K562 treated with DMSO at 1 percent for 24 hours (cell line): Measurements from ENCODE around the gene CDC42EP4. TPM values are rescaled to one million over a fixed set of nuclear protein-coding genes. Genes with fewer than 3 reads are reported as not detected.

ENCODE experiments used
- total RNA-seq: library from RNA; unstranded; fragments of 300-600 nt; gene quantifications from 2 replicates; pipeline ENCODE4 v1.2.3, GENCODE V29; 2022; ENCODE audit warnings: low read depth; ENCODE audit not compliant: insufficient read depth

Gene CDC42EP4
- total RNA-seq: 42.1 and 47.0 TPM in 2 replicates

GRCh38 chr17:73311781-73312641 lies at the start of gene CDC42EP4:
Gene CDC42EP4, minus strand, starts transcription at chr17:73312001. Its CDS starts 25,501 bp downstream, at chr17:73286500.

GRCh38 chr17:73261617-73261951 lies 50.2 kb downstream of the CDC42EP4 start, which contains the start of gene CPSF4L:
Gene CPSF4L, minus strand, starts transcription at chr17:73261880. Its CDS starts 62 bp downstream, at chr17:73261818.

Other genes starting within 250 kb of the CDC42EP4 start
- gene SLC39A11, start 219.3 kb downstream of the CDC42EP4 start, total RNA-seq: 12.1 and 13.9 TPM in 2 replicates
- not detected in 2 replicates for gene SSTR2, start 147.0 kb downstream of the CDC42EP4 start, total RNA-seq
- 25.2 and 28.0 TPM in 2 replicates for gene COG1, start 118.9 kb downstream of the CDC42EP4 start, total RNA-seq
- not detected in 2 replicates for gene CPSF4L, start 50.1 kb downstream of the CDC42EP4 start, total RNA-seq